HepG2 (cell line): Measurements from ENCODE around the gene HOXA6. TPM values are rescaled to one million over a fixed set of nuclear protein-coding genes. Genes with fewer than 3 reads are reported as not detected.
A peak's percentile ranks its signal among the peaks of the same experiment; 100 is the strongest.

Experiments
- ASH2L ChIP-seq: fragments of 300-600, 200-600 bp; sonication (generic); IDR thresholded peaks from 2 replicates; pipeline ENCODE4 v1.7.0; 2017; ENCODE audit warnings: low read depth, mild to moderate bottlenecking, moderate library complexity, mixed read lengths, low read length; ENCODE audit not compliant: insufficient read length
- ATRX ChIP-seq: sonication (generic); formaldehyde crosslinking; IDR thresholded peaks from 2 replicates; pipeline ENCODE4 v1.4.0; 2020; ENCODE audit warnings: missing genetic modification reagents, borderline replicate concordance
- BCL6 ChIP-seq: IDR thresholded peaks from 2 replicates; pipeline ENCODE4 v1.6.1; 2016; ENCODE audit warnings: missing genetic modification reagents, missing compliant biosample characterization
- CBFB ChIP-seq: sonication (generic); formaldehyde crosslinking; IDR thresholded peaks from 2 replicates; pipeline ENCODE4 v1.4.0; 2020; ENCODE audit warnings: missing genetic modification reagents
- KLF11 ChIP-seq: IDR thresholded peaks from 2 replicates; pipeline ENCODE4 v1.6.1; 2016; ENCODE audit warnings: missing compliant biosample characterization
- MAFK ChIP-seq, 2 experiments: IDR thresholded peaks in 1 of 2; conservative IDR thresholded peaks in 1 of 2; 2 replicates each; pipeline ENCODE4 v1.6.1; 2011; ENCODE audit warnings: improper control_type of control experiment in 2 of 2, low read length in 2 of 2
- MEIS1 ChIP-seq: sonication (generic); formaldehyde crosslinking; IDR thresholded peaks from 2 replicates; pipeline ENCODE4 v1.9.0; 2021; ENCODE audit warnings: mild to moderate bottlenecking, missing genetic modification reagents, moderate library complexity, borderline replicate concordance
- PCBP2 ChIP-seq: fragments of 200-400 bp; formaldehyde crosslinking; optimal IDR thresholded peaks from 2 replicates; pipeline ENCODE3; 2018; ENCODE audit warnings: low read length, low read depth; ENCODE audit not compliant: poor library complexity, severe bottlenecking
- RAD21 ChIP-seq: fragments of 450-650 bp; formaldehyde crosslinking; IDR thresholded peaks from 2 replicates; pipeline ENCODE4 v1.5.0; 2020; ENCODE audit warnings: mild to moderate bottlenecking
- RELA ChIP-seq: sonication (generic); formaldehyde crosslinking; IDR thresholded peaks from 2 replicates; pipeline ENCODE4 v1.4.0; 2020; ENCODE audit warnings: missing genetic modification reagents
- SMAD9 ChIP-seq: sonication (generic); formaldehyde crosslinking; IDR thresholded peaks from 2 replicates; pipeline ENCODE4 v1.5.1; 2020; ENCODE audit warnings: mild to moderate bottlenecking, missing genetic modification reagents
- ZBTB34 ChIP-seq: sonication (generic); formaldehyde crosslinking; IDR thresholded peaks from 2 replicates; pipeline ENCODE4 v1.8.0; 2022; ENCODE audit warnings: mild to moderate bottlenecking, missing genetic modification reagents
- ZNF256 ChIP-seq: sonication (generic); formaldehyde crosslinking; conservative IDR thresholded peaks from 2 replicates; pipeline ENCODE4 v1.4.0; 2020; ENCODE audit warnings: missing genetic modification reagents
- ZNF512B ChIP-seq: sonication (generic); formaldehyde crosslinking; IDR thresholded peaks from 2 replicates; pipeline ENCODE4 v1.5.1; 2020; ENCODE audit warnings: missing genetic modification reagents, mild to moderate bottlenecking, borderline replicate concordance
- ZNF580 ChIP-seq: IDR thresholded peaks from 2 replicates; pipeline ENCODE4 v1.6.1; 2016; ENCODE audit warnings: low read depth, borderline replicate concordance
- ZNF724P ChIP-seq: sonication (generic); formaldehyde crosslinking; IDR thresholded peaks from 2 replicates; pipeline ENCODE4 v1.8.0; 2022; ENCODE audit warnings: missing genetic modification reagents, borderline replicate concordance
- polyA plus RNA-seq, 8 experiments: library from polyadenylated mRNA; depleted of rRNA in 3 of 8; stranded (reverse) in 7 of 8; unstranded in 1 of 8; fragments of >200 nt; fragmentation: Illumina TruSeq in 4 of 8; extraction: Trizol in 4 of 8; gene quantifications; 2 replicates each; pipeline versions ENCODE4 v1.2.1 to v1.2.3, GENCODE V29; 2011 to 2016; ENCODE audit warnings: low read depth in 4 of 8, missing spikeins in 1 of 8, mixed read lengths in 1 of 8; ENCODE audit not compliant: insufficient read depth in 1 of 8
- total RNA-seq, 5 experiments: library from RNA; depleted of rRNA; stranded (reverse); fragments of >200 nt; fragmentation: Illumina TruSeq; extraction: Trizol; gene quantifications; 2 replicates each; pipeline ENCODE4 v1.2.3, GENCODE V29; 2016; ENCODE audit warnings: low read depth in 1 of 5
- TF ChIP-seq, protein P1 (sequence below): sonication (generic); formaldehyde crosslinking; IDR thresholded peaks from 2 replicates; pipeline ENCODE4 v1.8.1; 2023; ENCODE audit warnings: mild to moderate bottlenecking, missing genetic modification reagents
- TF ChIP-seq, protein P2 (sequence below): sonication (generic); formaldehyde crosslinking; IDR thresholded peaks from 2 replicates; pipeline ENCODE4 v1.8.1; 2023; ENCODE audit warnings: missing genetic modification reagents, inconsistent platforms, borderline replicate concordance
- TF ChIP-seq, protein P3 (sequence below): sonication (generic); formaldehyde crosslinking; IDR thresholded peaks from 2 replicates; pipeline ENCODE4 v1.8.1; 2023; ENCODE audit warnings: mild to moderate bottlenecking, inconsistent platforms, moderate library complexity, missing genetic modification reagents, borderline replicate concordance

The HOXA6 gene
- total and polyA plus RNA-seq, 2 of the 13 experiments (the other 11 are each of a cell fraction or from before 2014, with no cell fraction given) = 1.3 to 1.5 TPM

DNA sequence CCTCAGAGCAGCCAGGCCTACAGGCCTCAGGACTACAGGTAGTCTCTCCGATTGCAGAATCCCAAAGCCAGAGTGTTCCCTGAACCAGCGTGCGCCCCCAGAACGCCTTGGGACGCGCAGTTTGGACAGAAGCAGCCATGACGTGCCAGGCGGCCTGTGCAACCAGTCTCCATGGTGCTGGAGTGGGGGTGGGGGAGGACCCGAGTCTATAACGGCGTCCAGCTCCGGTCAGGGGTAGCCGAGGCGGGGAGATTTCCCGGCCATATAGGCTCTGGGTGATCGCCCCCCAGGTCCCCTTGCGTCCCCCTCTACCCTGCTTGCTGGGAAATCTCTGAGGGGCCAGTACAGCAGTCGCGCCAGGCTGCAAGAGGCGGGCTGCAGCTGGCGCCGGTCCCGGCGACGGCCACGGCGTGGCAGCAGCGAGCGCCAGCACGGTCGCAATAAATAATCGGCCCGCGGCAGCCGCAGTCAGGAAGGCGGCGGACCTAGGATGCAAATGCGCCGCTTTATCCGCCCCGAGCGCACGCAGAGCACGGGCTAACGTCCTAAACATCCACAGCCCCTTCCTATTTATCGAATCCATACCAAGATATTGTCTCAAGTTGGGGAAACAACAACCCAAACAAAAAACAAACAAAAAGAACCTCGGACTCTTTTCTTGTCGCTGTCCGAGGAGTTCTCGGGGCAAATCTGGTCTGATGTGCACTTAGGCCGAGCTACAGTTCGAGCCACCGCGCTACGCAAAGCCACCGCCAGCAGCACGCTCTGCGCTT is 3.2 kb upstream of the HOXA6 start (continued):
- no peak for TF ChIP-seq ZBTB34 (CRISPR knock-in tag)
- TF ChIP-seq SMAD9 = no peak
- TF ChIP-seq PCBP2 = no peak
- no peak for TF ChIP-seq KLF11 (CRISPR knock-in tag)
- TF ChIP-seq, protein P1, sequence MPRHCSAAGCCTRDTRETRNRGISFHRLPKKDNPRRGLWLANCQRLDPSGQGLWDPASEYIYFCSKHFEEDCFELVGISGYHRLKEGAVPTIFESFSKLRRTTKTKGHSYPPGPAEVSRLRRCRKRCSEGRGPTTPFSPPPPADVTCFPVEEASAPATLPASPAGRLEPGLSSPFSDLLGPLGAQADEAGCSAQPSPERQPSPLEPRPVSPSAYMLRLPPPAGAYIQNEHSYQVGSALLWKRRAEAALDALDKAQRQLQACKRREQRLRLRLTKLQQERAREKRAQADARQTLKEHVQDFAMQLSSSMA (CRISPR knock-in tag) = 0 out of 2 replicates have a peak, but pooled peaks have one; percentile 43
- 0 out of 2 replicates have a peak, but pooled peaks have one; percentile 17 for TF ChIP-seq ZNF724P (CRISPR knock-in tag)
- TF ChIP-seq ASH2L = peak; percentile 68
- no peak for TF ChIP-seq ATRX
- TF ChIP-seq BCL6 (CRISPR knock-in tag) = no peak
- no peak for TF ChIP-seq RELA
- TF ChIP-seq MAFK (conservative IDR thresholded peaks at IDR 0.05 in 1 of 2, IDR thresholded peaks at IDR 0.05 in 1 of 2; ENCODE audit: low read length in 2 of 2) = no peak
- TF ChIP-seq RAD21 (CRISPR knock-in tag) = peak; percentile 74
- TF ChIP-seq, protein P2, sequence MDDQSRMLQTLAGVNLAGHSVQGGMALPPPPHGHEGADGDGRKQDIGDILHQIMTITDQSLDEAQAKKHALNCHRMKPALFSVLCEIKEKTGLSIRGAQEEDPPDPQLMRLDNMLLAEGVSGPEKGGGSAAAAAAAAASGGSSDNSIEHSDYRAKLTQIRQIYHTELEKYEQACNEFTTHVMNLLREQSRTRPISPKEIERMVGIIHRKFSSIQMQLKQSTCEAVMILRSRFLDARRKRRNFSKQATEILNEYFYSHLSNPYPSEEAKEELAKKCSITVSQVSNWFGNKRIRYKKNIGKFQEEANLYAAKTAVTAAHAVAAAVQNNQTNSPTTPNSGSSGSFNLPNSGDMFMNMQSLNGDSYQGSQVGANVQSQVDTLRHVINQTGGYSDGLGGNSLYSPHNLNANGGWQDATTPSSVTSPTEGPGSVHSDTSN (CRISPR knock-in tag) = no peak
- TF ChIP-seq, protein P3, sequence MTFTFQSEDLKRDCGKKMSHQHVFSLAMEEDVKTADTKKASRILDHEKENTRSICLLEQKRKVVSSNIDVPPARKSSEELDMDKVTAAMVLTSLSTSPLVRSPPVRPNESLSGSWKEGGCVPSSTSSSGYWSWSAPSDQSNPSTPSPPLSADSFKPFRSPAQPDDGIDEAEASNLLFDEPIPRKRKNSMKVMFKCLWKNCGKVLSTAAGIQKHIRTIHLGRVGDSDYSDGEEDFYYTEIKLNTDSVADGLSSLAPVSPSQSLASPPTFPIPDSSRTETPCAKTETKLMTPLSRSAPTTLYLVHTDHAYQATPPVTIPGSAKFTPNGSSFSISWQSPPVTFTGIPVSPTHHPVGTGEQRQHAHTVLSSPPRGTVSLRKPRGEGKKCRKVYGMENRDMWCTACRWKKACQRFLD (CRISPR knock-in tag) = peak; percentile 61; the same call in 1 of the 2 replicates
- no peak for TF ChIP-seq CBFB
- TF ChIP-seq ZNF580 (CRISPR knock-in tag) = peak; percentile 83; the same call in 1 of the 2 replicates
- no peak for TF ChIP-seq MEIS1 (CRISPR knock-in tag)
- TF ChIP-seq ZNF256 (CRISPR knock-in tag) = no peak
- TF ChIP-seq ZNF512B = 0 out of 2 replicates have a peak, but pooled peaks have one; percentile 9
